Transverse colon (tissue), 4 donors: ENCODE data around the gene GRM1.

Experiments used
- POLR2A ChIP-seq: fragments of 450-650 bp; IDR thresholded peaks from one replicate; pipeline ENCODE4 v1.6.1; 2016; ENCODE audit warnings: antibody characterized with exemption, mild to moderate bottlenecking, moderate library complexity
- POLR2AphosphoS5 ChIP-seq, 3 donors: sonication (generic); formaldehyde crosslinking; IDR thresholded peaks; one replicate each; pipeline ENCODE4 v1.6.1; 2016; ENCODE audit warnings: antibody characterized with exemption in 3 of 3
- TF ChIP-seq, protein P1 (sequence below), 5 experiments: fragments of 200-600 bp in 3 of 5; fragments of 450-650 bp in 2 of 5; sonication (generic) in 3 of 5; IDR thresholded peaks; 1 replicate in 2 of 5; 2 replicates in 3 of 5; pipeline ENCODE4 v1.5.1; 2016 to 2017; ENCODE audit warnings: antibody characterized with exemption in 5 of 5, inconsistent platforms in 3 of 5, mild to moderate bottlenecking in 2 of 5, moderate library complexity in 1 of 5

DNA sequence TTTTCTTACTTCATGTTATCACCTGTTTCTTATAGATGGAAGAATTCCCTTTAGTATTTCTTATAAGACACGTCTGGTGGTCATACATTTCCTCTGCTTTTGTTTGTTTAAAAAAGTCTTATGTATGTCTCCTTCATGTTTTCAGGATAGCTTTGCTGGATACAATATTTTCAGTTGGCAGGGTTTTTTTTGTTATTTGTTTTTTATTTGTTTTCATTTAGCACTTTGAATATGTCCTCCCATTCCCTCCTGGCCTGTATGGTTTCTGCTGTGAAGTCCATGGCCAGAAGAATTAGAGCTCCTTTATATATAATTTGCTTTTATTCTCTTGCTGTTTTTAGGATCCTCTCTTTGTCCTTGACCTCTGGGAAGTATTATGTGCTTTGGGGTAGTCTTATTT is 432.1 kb downstream of the GRM1 start:
- TF ChIP-seq, protein P1, sequence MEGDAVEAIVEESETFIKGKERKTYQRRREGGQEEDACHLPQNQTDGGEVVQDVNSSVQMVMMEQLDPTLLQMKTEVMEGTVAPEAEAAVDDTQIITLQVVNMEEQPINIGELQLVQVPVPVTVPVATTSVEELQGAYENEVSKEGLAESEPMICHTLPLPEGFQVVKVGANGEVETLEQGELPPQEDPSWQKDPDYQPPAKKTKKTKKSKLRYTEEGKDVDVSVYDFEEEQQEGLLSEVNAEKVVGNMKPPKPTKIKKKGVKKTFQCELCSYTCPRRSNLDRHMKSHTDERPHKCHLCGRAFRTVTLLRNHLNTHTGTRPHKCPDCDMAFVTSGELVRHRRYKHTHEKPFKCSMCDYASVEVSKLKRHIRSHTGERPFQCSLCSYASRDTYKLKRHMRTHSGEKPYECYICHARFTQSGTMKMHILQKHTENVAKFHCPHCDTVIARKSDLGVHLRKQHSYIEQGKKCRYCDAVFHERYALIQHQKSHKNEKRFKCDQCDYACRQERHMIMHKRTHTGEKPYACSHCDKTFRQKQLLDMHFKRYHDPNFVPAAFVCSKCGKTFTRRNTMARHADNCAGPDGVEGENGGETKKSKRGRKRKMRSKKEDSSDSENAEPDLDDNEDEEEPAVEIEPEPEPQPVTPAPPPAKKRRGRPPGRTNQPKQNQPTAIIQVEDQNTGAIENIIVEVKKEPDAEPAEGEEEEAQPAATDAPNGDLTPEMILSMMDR (IDR thresholded peaks at IDR 0.05) = no peak
- TF ChIP-seq POLR2AphosphoS5 (IDR thresholded peaks at IDR 0.05) = no peak
- TF ChIP-seq POLR2A = no peak
